Right lobe of liver (tissue), 6 donors: Measurements from ENCODE around the gene LRMDA. TPM values are rescaled to one million over a fixed set of nuclear protein-coding genes. Genes with fewer than 3 reads are reported as not detected.

ENCODE experiments used
- ATAC-seq, 4 donors: fragments of 200-7000 bp; cut with Tn5 transposase; one replicate each; pipeline ENCODE4 v1.9.1; 2020; ENCODE audit warnings: mild to moderate bottlenecking in 4 of 4, moderate library complexity in 4 of 4
- DNase-seq, 3 donors: peaks; one replicate each; pipeline ENCODE4 v3.0.0-alpha.2; 2020
- H3K27ac ChIP-seq, 3 donors: fragments of 200-600 bp; one replicate each; pipeline ENCODE4 v1.8.0; 2022
- H3K27me3 ChIP-seq, 2 donors: fragments of 200-600 bp; one replicate each; pipeline ENCODE4 v1.8.0; 2022
- H3K36me3 ChIP-seq, 4 donors: fragments of 200-600 bp; sonication (generic) in 1 of 4; one replicate each; pipeline versions ENCODE4 v1.5.1 to v1.8.0; 2017 to 2022; ENCODE audit warnings: control low read depth in 1 of 4
- H3K4me1 ChIP-seq, 4 donors: fragments of 200-600 bp; sonication (generic) in 1 of 4; one replicate each; pipeline versions ENCODE4 v1.5.1 to v1.8.0; 2017 to 2022; ENCODE audit warnings: control low read depth in 1 of 4
- H3K4me3 ChIP-seq, 3 donors: fragments of 200-600 bp; one replicate each; pipeline ENCODE4 v1.8.0; 2022
- H3K9me3 ChIP-seq, 4 donors: fragments of 200-600 bp; sonication (generic) in 1 of 4; one replicate each; pipeline versions ENCODE4 v1.5.1 to v1.8.0; 2017 to 2022; ENCODE audit warnings: control low read depth in 1 of 4
- CTCF ChIP-seq, 4 donors: fragments of 200-600 bp in 3 of 4; fragments of 450-650 bp in 1 of 4; IDR thresholded peaks; one replicate each; pipeline versions ENCODE4 v1.5.1 to v1.8.0; 2016 to 2022; ENCODE audit warnings: antibody characterized with exemption in 4 of 4, mild to moderate bottlenecking in 2 of 4
- POLR2A ChIP-seq: fragments of 450-650 bp; IDR thresholded peaks from one replicate; pipeline ENCODE4 v1.6.1; 2017; ENCODE audit warnings: antibody characterized with exemption, mild to moderate bottlenecking
- WGBS: methylation state at CpG from one replicate; pipeline ENCODE4 v1.1.6; 2018; ENCODE audit warnings: low coverage, low lambda C conversion rate; ENCODE audit not compliant: insufficient coverage; ENCODE audit errors: missing lambda C conversion rate; 5-methylcytosine and 5-hydroxymethylcytosine counted together
- intact Hi-C, 2 donors: fragments of 100-400 bp; cut with DNase I; formaldehyde crosslinking; loops; one replicate each; pipeline versions ENCODE4 v1.11.2 to v1.14.1; 2022
- total RNA-seq, 6 experiments: library from RNA; depleted of rRNA in 2 of 6; stranded (reverse); fragments of >200 nt in 2 of 6; fragmentation: NEBNext Ultra II Directional in 3 of 6; extraction: Animal tissue kit (Norgen Biotek cat#: 25700) in 3 of 6; gene quantifications; one replicate each; pipeline versions ENCODE4 v1.1.0 to v1.2.4, GENCODE V29; 2016 to 2023
- donor health status: DM: no; HTN: yes; CAD: no.
- donor health status: DM: no; HTN: no; CAD: no.
- donor health status: DM: no; HTN: no; CAD: no.
- donor health status: DM: no; HTN: yes; CAD: no.
- donor health status: DM: no; HTN: yes; CAD: no.

LRMDA gene
- total RNA-seq, 6 experiments from 2014 or later, result 9.9 to 19.9 (median 16.3) TPM

- ATAC-seq (no peak), DNase-seq (no peak)
- intact Hi-C loops, result no loop called here
- Histone ChIP-seq H3K4me3 (no peak overlapping the region), H3K27ac (no peak overlapping the region), H3K4me1 (no peaks in the 10 kb centered on the region), H3K36me3 (no peaks in the 10 kb centered on the region), H3K27me3 (no peaks in the 10 kb centered on the region), H3K9me3 (no peaks in the 10 kb centered on the region)
- 94% methylated on average over 2 of the region's 2 CpGs for WGBS
- no peak for TF ChIP-seq POLR2A
- TF ChIP-seq CTCF (IDR thresholded peaks at IDR 0.05), result no peak
Measured at GRCh38 chr10:75695994-75696393, 264.6 kb downstream of the LRMDA start.

DNA sequence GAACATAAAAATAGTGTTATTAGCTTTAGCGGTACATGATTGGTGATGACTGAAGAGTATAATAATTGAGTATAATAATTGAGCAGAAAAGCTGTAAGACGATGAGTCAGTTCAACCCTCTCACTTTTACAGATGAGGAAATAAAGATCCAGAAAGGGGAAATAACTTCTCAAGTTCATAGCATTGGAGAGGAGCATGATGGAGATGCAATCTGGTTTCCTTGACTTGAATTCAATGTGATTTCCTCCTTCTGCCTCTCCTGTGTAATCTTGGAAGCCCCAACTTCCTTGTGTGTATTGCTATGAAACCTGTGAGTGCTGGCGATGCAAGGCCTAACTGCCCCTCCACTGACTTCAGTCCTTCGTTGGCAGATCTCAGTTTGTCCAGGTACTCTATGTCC is 265.1 kb downstream of the LRMDA start:
- Histone ChIP-seq H3K27ac (no peak overlapping the region), H3K4me1 (no peaks in the 10 kb centered on the region), H3K27me3 (no peaks in the 10 kb centered on the region), H3K4me3 (no peak overlapping the region), H3K9me3 (no peaks in the 10 kb centered on the region), H3K36me3 (no peaks in the 10 kb centered on the region)
- DNase-seq (no peak), ATAC-seq (peak in 2 of 4 donors; percentile 26 to 29)
- intact Hi-C loops, result no loop called here
- 83% methylated on average over 4 of the region's 4 CpGs for WGBS
- no peak for TF ChIP-seq POLR2A
- no peak for TF ChIP-seq CTCF (IDR thresholded peaks at IDR 0.05)

- DNase-seq (no peak), ATAC-seq (no peak)
- WGBS, result 84% methylated on average over 8 of the region's 9 CpGs
- no peak overlapping the region for H3K4me3 ChIP-seq
- H3K9me3 ChIP-seq, result no peaks in the 10 kb centered on the region
- H3K27me3 ChIP-seq, result no peaks in the 10 kb centered on the region
- no peak for TF ChIP-seq POLR2A
- TF ChIP-seq CTCF (IDR thresholded peaks at IDR 0.05), result no peak
- intact Hi-C loops, result no loop called here
- no peaks in the 10 kb centered on the region for H3K36me3 ChIP-seq
- no peaks in the 10 kb centered on the region for H3K4me1 ChIP-seq
- H3K27ac ChIP-seq, result no peak overlapping the region
Measured at GRCh38 chr10:75703191-75703854, 271.9 kb downstream of the LRMDA start.

DNA sequence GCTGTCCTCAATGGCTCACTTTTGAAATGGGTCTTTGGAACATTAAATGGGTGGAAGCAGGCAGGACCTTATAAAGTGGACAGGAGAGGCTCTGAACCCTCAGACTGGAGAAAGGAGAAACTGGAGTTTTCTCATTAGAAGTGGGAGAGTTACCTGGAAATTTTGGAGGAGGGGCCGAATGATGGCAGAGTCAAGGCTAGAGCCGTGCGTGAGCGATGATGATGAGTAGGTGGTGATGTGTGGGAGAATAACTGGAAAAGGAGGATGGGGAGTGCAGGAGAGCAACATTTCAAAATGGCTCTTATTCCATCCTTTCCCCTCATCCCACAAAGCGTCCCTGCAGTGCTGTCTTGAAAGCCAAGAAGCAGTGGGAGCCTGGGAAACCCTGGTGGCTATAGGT is 274.0 kb downstream of the LRMDA start:
- H3K27ac ChIP-seq, result no peak overlapping the region
- H3K27me3 ChIP-seq, result no peaks in the 10 kb centered on the region
- intact Hi-C loops, result no loop called here
- H3K4me1 ChIP-seq, result peaks cover 0 to 4% (median 2%) of the 10 kb centered on the region in 4 donors
- ATAC-seq (no peak), DNase-seq (no peak)
- no peaks in the 10 kb centered on the region for H3K9me3 ChIP-seq
- 94% methylated on average over 5 of the region's 5 CpGs for WGBS
- H3K36me3 ChIP-seq, result no peaks in the 10 kb centered on the region
- H3K4me3 ChIP-seq, result no peak overlapping the region
- no peak for TF ChIP-seq CTCF (IDR thresholded peaks at IDR 0.05)
